ENCODE results near the gene HIGD2A.

HIGD2A gene

DNA sequence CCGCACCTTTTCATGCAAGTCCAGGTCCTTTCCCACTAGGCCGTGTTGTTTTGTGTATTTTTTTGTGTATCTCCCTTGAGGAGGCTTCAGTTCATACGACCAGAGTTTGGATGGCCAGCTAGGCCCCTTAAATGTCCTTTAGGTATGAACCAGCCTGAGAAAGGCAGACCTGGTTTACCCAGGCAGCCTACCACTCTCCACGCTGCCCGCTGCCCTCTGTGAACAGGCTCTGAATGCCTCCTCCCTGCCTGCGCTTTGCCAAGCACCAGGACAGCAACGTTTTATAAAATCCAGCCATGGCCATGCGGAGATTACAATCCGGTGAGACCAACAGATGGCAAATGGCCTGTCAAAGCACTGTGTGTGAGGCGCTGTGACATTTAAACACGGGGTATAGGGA lies 28.4 kb downstream of the HIGD2A start:
- Histone ChIP-seq H3K4me1 (ENCODE audit: control insufficient read depth, insufficient read depth, low read length) (peaks cover 28% of the 10 kb centered on the region), H3K4me3 (ENCODE audit: low read length) (peak overlapping the region; percentile 50), H3K36me3 (ENCODE audit: control insufficient read depth, insufficient read depth, low read length) (peaks cover 2% of the 10 kb centered on the region), H3K27ac (ENCODE audit: low read depth, low read length) (peak overlapping the region; percentile 29), H3K9ac (ENCODE audit: low read length) (peak overlapping the region; percentile 46), H3K27me3 (ENCODE audit: control insufficient read depth, insufficient read depth, low read length) (no peaks in the 10 kb centered on the region)

DNA sequence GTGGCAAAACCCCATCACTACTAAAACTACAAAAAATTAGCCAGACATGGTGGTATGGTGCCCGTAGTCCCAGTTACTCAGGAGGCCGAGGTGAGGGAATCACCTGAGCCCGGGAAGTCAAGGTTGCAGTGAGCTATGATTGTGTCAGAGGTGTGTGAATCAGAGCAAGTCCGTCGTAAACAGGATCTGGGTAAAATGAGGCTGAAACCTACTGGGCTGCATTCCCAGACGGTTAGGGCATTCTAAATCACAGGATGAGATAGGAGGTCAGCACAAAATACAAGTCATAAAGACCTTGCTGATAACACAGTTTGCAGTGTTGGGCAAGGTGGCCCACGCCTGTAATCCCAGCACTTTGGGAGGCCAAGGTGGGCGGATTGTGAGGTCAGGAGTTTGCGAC lies 29.7 kb downstream of the HIGD2A start:
- Histone ChIP-seq H3K4me3 (ENCODE audit: low read length) (no peak overlapping the region), H3K9ac (ENCODE audit: low read length) (no peak overlapping the region), H3K27ac (ENCODE audit: low read depth, low read length) (no peak overlapping the region), H3K4me1 (ENCODE audit: control insufficient read depth, insufficient read depth, low read length) (peaks cover 28% of the 10 kb centered on the region), H3K36me3 (ENCODE audit: control insufficient read depth, insufficient read depth, low read length) (no peaks in the 10 kb centered on the region), H3K27me3 (ENCODE audit: control insufficient read depth, insufficient read depth, low read length) (no peaks in the 10 kb centered on the region)

DNA sequence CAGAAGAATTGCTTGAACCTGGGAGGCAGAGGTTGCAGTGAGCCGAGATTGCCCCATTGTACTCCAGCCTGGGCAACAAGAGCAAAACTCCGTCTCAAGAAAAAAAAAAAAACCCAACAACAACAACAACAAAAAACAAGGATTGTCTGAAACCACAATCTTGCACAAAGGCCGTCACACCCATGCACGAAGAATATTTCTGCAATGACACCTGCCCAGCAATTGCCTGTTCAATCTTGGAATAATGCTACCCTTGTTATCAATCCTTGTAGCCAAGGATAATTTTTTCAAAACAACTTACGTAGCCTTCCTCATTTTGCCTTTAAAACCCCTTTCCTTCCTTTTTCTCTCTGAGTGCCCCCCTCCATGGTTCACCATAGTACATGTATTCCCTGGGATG lies 31.5 kb downstream of the HIGD2A start:
- H3K27ac ChIP-seq (ENCODE audit: low read depth, low read length), result no peak overlapping the region
- no peak overlapping the region for H3K4me3 ChIP-seq (ENCODE audit: low read length)
- no peaks in the 10 kb centered on the region for H3K27me3 ChIP-seq (ENCODE audit: control insufficient read depth, insufficient read depth, low read length)
- no peak overlapping the region for H3K9ac ChIP-seq (ENCODE audit: low read length)
- H3K36me3 ChIP-seq (ENCODE audit: control insufficient read depth, insufficient read depth, low read length), result no peaks in the 10 kb centered on the region
- peaks cover 14% of the 10 kb centered on the region for H3K4me1 ChIP-seq (ENCODE audit: control insufficient read depth, insufficient read depth, low read length)

DNA sequence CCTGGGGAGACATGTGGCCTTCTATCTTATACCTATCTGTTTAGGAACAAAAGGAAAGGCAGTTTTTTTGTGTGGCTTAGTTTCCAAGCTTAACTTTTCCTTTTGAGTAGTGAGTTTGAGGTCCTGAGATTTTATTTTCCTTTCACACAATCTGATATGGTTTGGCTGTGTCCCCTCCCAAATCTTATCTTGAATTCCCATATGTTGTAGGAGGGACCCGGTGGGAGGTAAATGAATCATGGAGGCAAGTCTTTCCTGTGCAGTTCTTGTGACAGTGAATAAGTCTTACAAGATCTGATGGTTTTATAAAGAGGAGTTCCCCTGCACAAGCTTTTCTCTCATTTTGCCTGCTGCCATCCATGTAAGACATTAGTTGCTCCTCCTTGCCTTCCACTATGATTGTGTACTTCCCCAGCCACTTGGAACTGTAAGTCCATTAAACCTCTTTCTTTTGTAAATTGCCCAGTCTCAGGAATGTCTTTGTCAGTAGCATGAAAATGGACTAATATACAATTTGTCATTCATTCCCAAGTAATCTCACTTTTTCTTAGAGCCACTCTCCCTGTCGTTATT lies 32.5 kb downstream of the HIGD2A start:
- H3K36me3 ChIP-seq (ENCODE audit: control insufficient read depth, insufficient read depth, low read length), result no peaks in the 10 kb centered on the region
- peaks cover 7% of the 10 kb centered on the region for H3K4me1 ChIP-seq (ENCODE audit: control insufficient read depth, insufficient read depth, low read length)
- no peak overlapping the region for H3K27ac ChIP-seq (ENCODE audit: low read depth, low read length)
- no peak overlapping the region for H3K9ac ChIP-seq (ENCODE audit: low read length)
- H3K27me3 ChIP-seq (ENCODE audit: control insufficient read depth, insufficient read depth, low read length), result no peaks in the 10 kb centered on the region
- no peak overlapping the region for H3K4me3 ChIP-seq (ENCODE audit: low read length)

DNA sequence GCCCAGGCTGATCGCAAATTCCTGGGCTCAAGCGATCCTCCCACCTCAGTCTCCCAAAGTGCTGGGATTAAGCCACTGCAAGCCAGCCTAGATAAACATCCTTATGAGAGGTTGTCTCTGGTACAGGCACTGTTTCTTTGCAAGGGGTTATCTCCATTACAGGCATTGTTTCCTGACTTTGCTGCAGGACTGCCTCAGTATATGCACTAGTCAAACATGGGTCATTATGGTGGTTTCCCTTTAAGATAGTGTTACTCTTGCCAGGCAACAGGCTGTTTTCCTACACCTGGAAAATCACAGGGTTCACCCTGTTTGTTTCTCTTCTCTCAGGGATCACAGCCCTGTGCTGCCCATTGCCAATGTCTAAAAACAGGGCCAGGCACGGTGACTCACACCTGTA lies 35.6 kb downstream of the HIGD2A start:
- Histone ChIP-seq H3K27me3 (ENCODE audit: control insufficient read depth, insufficient read depth, low read length) (no peaks in the 10 kb centered on the region), H3K9ac (ENCODE audit: low read length) (no peak overlapping the region), H3K27ac (ENCODE audit: low read depth, low read length) (no peak overlapping the region), H3K4me3 (ENCODE audit: low read length) (no peak overlapping the region), H3K36me3 (ENCODE audit: control insufficient read depth, insufficient read depth, low read length) (no peaks in the 10 kb centered on the region), H3K4me1 (ENCODE audit: control insufficient read depth, insufficient read depth, low read length) (no peaks in the 10 kb centered on the region)

DNA sequence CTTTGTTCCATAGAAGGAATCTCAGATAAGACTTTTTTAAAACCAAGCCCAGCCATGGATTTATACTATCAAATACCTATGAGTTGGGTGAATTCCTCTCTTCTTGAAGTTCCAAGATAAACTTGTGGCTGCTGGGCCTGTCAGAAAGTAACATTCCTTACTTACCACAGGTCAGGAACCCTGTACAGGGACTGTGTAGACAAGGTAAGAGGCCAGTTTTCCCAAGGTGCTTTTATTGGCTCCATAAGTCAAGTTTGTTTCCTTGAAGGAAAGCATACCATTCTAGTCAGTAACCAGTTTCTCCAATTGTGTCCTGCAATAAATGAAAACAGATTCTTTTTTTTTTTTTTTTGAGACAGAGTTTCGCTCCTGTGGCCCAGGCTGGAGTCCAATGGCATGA lies 36.6 kb downstream of the HIGD2A start:
- H3K27me3 ChIP-seq (ENCODE audit: control insufficient read depth, insufficient read depth, low read length), result no peaks in the 10 kb centered on the region
- H3K9ac ChIP-seq (ENCODE audit: low read length), result no peak overlapping the region
- H3K27ac ChIP-seq (ENCODE audit: low read depth, low read length), result no peak overlapping the region
- H3K36me3 ChIP-seq (ENCODE audit: control insufficient read depth, insufficient read depth, low read length), result no peaks in the 10 kb centered on the region
- no peaks in the 10 kb centered on the region for H3K4me1 ChIP-seq (ENCODE audit: control insufficient read depth, insufficient read depth, low read length)
- H3K4me3 ChIP-seq (ENCODE audit: low read length), result no peak overlapping the region

DNA sequence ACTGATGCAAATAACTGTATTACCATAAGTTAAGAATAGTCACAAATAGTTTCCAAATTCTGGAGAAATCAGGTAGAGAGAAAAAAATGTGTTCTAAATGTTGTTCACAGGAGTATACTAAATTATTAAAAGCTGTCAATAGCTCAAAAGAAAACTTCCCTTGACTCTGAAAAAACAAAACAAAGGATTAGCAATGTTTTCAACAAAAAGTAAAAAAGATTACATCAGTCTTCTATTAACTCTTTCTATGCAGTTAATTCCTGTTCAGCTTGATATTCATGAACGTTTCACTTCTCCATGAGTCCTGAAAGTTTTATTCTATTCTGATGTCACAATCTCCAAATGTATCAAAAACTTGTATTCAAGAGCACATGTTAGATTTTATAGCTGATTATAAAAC lies 37.2 kb downstream of the HIGD2A start:
- H3K36me3 ChIP-seq (ENCODE audit: control insufficient read depth, insufficient read depth, low read length), result no peaks in the 10 kb centered on the region
- H3K4me1 ChIP-seq (ENCODE audit: control insufficient read depth, insufficient read depth, low read length), result no peaks in the 10 kb centered on the region
- H3K27ac ChIP-seq (ENCODE audit: low read depth, low read length), result no peak overlapping the region

DNA sequence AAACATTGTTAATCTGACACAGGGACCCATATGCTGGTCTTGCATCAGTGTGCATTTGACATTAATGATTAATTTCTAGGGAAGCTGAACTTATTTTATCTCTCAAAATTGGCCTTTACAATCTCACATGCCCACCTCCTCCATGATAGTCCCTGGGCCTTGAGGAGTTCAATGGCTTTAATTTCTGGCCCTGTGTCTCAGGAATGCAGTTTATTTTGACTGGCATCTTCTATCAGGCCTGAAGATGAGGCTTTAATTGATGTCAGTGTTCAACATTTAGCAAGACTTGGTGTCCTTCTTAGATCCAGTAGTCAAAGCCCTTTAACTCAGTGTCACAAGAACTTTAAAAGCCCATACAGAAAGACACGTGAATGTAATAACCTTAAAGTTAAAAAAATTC lies 38.3 kb downstream of the HIGD2A start:
- no peak overlapping the region for H3K27ac ChIP-seq (ENCODE audit: low read depth, low read length)
- no peak overlapping the region for H3K9ac ChIP-seq (ENCODE audit: low read length)
- H3K4me1 ChIP-seq (ENCODE audit: control insufficient read depth, insufficient read depth, low read length), result no peaks in the 10 kb centered on the region
- H3K4me3 ChIP-seq (ENCODE audit: low read length), result no peak overlapping the region
- no peaks in the 10 kb centered on the region for H3K36me3 ChIP-seq (ENCODE audit: control insufficient read depth, insufficient read depth, low read length)
- no peaks in the 10 kb centered on the region for H3K27me3 ChIP-seq (ENCODE audit: control insufficient read depth, insufficient read depth, low read length)

More for the DNA sequence above, 37.2 kb downstream of the HIGD2A start:
- Histone ChIP-seq H3K4me3 (ENCODE audit: low read length) (no peak overlapping the region), H3K27me3 (ENCODE audit: control insufficient read depth, insufficient read depth, low read length) (no peaks in the 10 kb centered on the region), H3K9ac (ENCODE audit: low read length) (no peak overlapping the region)

DNA sequence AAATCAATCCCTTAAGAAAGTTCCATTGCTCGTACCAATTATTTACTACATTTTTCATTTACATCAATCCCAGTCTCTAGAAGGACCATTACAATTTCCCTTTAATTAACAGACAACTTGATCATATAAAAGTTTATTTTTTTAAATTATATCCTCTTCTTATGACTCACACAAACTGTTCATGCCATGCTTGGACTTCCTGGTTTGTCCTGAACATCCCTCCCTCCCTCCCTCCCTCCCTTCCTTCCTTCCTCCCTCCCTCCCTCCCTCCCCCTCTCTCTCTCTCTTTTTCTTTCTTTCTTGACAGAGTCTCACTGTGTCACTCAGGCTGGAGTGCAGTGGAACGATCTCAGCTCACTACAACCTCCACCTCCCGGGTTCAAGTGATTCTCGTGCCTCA lies 39.4 kb downstream of the HIGD2A start:
- H3K36me3 ChIP-seq (ENCODE audit: control insufficient read depth, insufficient read depth, low read length), result no peaks in the 10 kb centered on the region
- no peak overlapping the region for H3K9ac ChIP-seq (ENCODE audit: low read length)
- no peak overlapping the region for H3K4me3 ChIP-seq (ENCODE audit: low read length)
- H3K27ac ChIP-seq (ENCODE audit: low read depth, low read length), result no peak overlapping the region
- H3K27me3 ChIP-seq (ENCODE audit: control insufficient read depth, insufficient read depth, low read length), result no peaks in the 10 kb centered on the region
- H3K4me1 ChIP-seq (ENCODE audit: control insufficient read depth, insufficient read depth, low read length), result no peaks in the 10 kb centered on the region

DNA sequence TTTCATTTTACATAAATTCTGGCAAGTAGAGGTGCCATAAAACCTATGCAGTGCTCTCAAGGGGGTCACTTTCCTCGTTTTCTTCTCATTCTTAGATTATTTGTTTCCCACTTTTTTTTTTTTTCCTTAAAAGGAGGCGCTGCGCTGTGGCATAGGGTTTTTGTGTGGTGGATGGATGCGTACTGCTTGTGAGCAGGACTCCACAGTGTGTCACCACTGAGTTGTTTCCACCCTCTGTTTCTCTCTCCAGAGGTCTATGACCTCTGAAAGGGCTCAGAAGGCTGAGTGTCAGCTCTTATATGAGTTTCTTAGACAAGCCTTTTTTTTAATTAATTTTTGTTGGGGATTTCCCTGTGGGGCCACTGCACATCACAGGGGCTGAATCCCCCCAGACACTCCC lies 41.4 kb downstream of the HIGD2A start:
- no peaks in the 10 kb centered on the region for H3K27me3 ChIP-seq (ENCODE audit: control insufficient read depth, insufficient read depth, low read length)
- H3K27ac ChIP-seq (ENCODE audit: low read depth, low read length), result no peak overlapping the region
- H3K36me3 ChIP-seq (ENCODE audit: control insufficient read depth, insufficient read depth, low read length), result no peaks in the 10 kb centered on the region
- no peak overlapping the region for H3K9ac ChIP-seq (ENCODE audit: low read length)
- no peak overlapping the region for H3K4me3 ChIP-seq (ENCODE audit: low read length)
- H3K4me1 ChIP-seq (ENCODE audit: control insufficient read depth, insufficient read depth, low read length), result no peaks in the 10 kb centered on the region

DNA sequence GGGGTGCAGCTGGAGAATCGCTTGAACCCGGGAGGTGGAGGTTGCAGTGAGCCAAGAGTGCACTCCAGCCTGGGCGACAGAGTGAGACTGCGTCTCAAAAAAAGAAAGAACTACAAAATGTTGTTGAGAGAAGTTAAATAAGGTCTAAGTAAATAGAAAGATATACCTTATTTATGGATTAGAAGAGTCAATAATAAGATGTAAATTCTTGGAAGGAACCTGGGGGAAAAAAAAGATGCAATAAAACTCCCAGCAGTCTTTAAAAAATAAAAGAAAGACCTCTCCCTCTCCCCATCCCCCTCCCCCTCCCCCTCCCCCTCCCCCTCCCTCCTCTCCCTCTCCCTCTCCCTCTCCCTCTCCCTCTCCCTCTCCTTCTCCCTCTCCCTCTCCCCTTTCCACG lies 44.2 kb downstream of the HIGD2A start:
- Histone ChIP-seq H3K4me3 (ENCODE audit: low read length) (no peak overlapping the region), H3K27ac (ENCODE audit: low read depth, low read length) (no peak overlapping the region), H3K9ac (ENCODE audit: low read length) (no peak overlapping the region), H3K4me1 (ENCODE audit: control insufficient read depth, insufficient read depth, low read length) (no peaks in the 10 kb centered on the region), H3K36me3 (ENCODE audit: control insufficient read depth, insufficient read depth, low read length) (no peaks in the 10 kb centered on the region), H3K27me3 (ENCODE audit: control insufficient read depth, insufficient read depth, low read length) (no peaks in the 10 kb centered on the region)

DNA sequence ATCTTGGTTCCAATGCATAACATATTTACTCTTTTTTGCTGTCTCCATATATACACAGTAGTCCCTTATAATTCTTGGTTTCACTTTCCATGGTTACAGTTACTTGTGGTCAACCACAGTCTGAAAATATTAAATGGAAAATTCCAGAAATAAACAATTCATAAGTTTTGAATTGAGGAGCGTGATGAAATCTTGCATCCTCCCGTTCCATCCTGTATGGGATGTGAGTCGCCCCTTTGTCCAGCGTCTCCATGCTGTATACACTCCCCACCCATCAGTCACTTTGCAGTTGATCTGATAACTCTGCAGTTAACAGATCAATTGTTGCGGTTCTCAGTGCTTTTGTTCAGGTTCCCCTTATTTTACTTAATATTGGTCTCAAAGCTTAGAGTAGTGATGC lies 48.1 kb downstream of the HIGD2A start:
- Histone ChIP-seq H3K27me3 (ENCODE audit: control insufficient read depth, insufficient read depth, low read length) (no peaks in the 10 kb centered on the region), H3K4me1 (ENCODE audit: control insufficient read depth, insufficient read depth, low read length) (no peaks in the 10 kb centered on the region), H3K9ac (ENCODE audit: low read length) (no peak overlapping the region), H3K27ac (ENCODE audit: low read depth, low read length) (no peak overlapping the region), H3K4me3 (ENCODE audit: low read length) (no peak overlapping the region), H3K36me3 (ENCODE audit: control insufficient read depth, insufficient read depth, low read length) (no peaks in the 10 kb centered on the region)

DNA sequence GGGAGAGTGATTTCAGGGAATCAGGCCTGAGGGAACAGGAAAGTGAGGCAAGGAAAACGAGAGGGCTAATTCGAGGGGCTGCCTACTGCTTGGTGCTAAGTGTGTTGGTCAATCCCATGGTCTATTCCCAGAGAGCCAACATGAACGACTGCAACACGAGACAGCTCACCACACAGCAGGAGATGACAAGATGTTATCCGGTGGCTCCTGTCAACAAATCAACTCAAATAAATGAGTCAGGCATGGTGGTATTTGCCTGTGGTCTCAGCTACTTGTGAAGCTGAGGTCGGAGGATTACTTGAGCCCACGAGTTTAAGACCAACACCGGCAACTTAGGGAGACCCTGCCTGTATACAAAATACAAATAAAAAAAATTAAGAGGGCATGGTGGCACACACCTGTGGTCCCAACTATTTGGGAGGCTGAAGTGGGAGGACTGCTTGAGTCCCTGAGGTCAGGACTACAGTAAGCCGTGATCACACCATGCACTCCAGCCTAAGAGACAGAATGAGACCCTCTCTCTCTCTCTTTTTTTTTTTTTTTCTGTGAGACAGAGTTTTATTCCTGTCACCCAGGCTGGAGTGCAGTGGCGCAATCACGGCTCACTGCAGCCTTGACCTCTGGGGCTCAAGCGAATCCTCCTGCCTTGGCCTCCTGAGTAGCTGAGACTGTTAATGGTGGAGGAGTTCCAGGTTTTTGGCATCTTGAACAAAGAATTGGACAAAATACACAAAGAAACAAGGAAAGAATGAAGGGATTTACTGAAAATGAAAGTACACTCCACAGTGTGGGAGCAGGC lies 50.6 kb downstream of the HIGD2A start:
- Histone ChIP-seq H3K9ac (ENCODE audit: low read length) (no peak overlapping the region), H3K4me1 (ENCODE audit: control insufficient read depth, insufficient read depth, low read length) (no peaks in the 10 kb centered on the region), H3K36me3 (ENCODE audit: control insufficient read depth, insufficient read depth, low read length) (no peaks in the 10 kb centered on the region), H3K27me3 (ENCODE audit: control insufficient read depth, insufficient read depth, low read length) (no peaks in the 10 kb centered on the region), H3K4me3 (ENCODE audit: low read length) (no peak overlapping the region), H3K27ac (ENCODE audit: low read depth, low read length) (no peak overlapping the region)

All from rectal smooth muscle tissue (tissue), 1 donor.